ENCODE measurements around the gene IKZF3. TPM values are rescaled to one million over a fixed set of nuclear protein-coding genes. Genes with fewer than 3 reads are reported as not detected.

IKZF3 gene
- polyA plus RNA-seq, 1 donor (not counting 4 experiments of a cell fraction or from before 2014, with no cell fraction given), result not detected

DNA sequence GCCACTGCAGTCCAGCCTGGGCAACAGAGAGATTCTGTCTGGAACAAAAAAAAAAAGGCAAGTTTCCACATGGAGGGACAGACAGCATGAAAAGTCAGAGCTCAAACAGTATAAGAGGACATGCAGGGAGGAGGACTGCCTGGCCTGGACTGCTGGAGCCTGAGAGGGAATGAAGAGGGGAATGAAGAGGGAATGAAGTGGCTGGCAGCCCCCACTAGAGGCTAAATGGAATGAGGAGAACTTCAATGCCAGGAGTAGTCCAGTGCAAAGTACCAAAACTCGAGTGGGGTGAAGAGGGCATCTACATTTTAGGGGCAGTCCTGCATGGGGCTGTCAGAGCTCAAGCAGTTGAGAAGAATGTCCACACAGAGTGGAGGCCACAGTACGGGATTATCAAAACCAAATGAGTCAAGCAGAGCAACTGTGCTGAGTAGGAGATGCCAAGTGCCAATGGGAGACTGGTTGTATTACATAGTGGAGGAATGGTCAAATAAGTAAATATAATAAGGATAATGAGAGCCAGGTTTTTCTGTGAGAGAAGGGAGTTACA, 22.9 kb downstream of the IKZF3 start:
- Histone ChIP-seq H3K27ac (ENCODE audit: control insufficient read depth, insufficient read depth, low read length) (no peak overlapping the region), H3K9ac (ENCODE audit: control insufficient read depth, extremely low read depth, insufficient read depth, low read length) (no peak overlapping the region), H3K36me3 (ENCODE audit: control insufficient read depth in 2 of 2, extremely low read depth in 1 of 2, insufficient read depth in 2 of 2, low read length in 2 of 2) (no peaks in the 10 kb centered on the region), H3K4me1 (ENCODE audit: control insufficient read depth, extremely low read depth, insufficient read depth, low read length) (no peaks in the 10 kb centered on the region), H3K27me3 (ENCODE audit: control insufficient read depth, extremely low read depth, insufficient read depth, low read length) (peaks cover 17% of the 10 kb centered on the region), H3K9me3 (ENCODE audit: control insufficient read depth, low read depth, low read length) (no peaks in the 10 kb centered on the region), H4K20me1 (ENCODE audit: control insufficient read depth, extremely low read depth, insufficient read depth, low read length) (no peaks in the 10 kb centered on the region), H3K9me1 (ENCODE audit: control insufficient read depth, extremely low read depth, insufficient read depth, low read length) (no peaks in the 10 kb centered on the region), H3K79me2 (ENCODE audit: control insufficient read depth, insufficient read depth, low read length) (no peaks in the 10 kb centered on the region), H3K4me3 (ENCODE audit: control insufficient read depth in 2 of 3, extremely low read depth in 1 of 3, insufficient read depth in 2 of 3, low read depth in 1 of 3, low read length in 3 of 3) (no peak overlapping the region), H3K4me2 (ENCODE audit: control insufficient read depth, extremely low read depth, insufficient read depth, low read depth, low read length) (no peak overlapping the region), H2AFZ (ENCODE audit: control insufficient read depth, low read length) (no peak overlapping the region)
- no peak for FAIRE-seq
- TF ChIP-seq EZH2 (IDR thresholded peaks at IDR 0.05; ENCODE audit: low read length), result no peak
- TF ChIP-seq, protein P1, sequence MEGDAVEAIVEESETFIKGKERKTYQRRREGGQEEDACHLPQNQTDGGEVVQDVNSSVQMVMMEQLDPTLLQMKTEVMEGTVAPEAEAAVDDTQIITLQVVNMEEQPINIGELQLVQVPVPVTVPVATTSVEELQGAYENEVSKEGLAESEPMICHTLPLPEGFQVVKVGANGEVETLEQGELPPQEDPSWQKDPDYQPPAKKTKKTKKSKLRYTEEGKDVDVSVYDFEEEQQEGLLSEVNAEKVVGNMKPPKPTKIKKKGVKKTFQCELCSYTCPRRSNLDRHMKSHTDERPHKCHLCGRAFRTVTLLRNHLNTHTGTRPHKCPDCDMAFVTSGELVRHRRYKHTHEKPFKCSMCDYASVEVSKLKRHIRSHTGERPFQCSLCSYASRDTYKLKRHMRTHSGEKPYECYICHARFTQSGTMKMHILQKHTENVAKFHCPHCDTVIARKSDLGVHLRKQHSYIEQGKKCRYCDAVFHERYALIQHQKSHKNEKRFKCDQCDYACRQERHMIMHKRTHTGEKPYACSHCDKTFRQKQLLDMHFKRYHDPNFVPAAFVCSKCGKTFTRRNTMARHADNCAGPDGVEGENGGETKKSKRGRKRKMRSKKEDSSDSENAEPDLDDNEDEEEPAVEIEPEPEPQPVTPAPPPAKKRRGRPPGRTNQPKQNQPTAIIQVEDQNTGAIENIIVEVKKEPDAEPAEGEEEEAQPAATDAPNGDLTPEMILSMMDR (optimal IDR thresholded peaks at IDR 0.05 in 1 of 3, IDR thresholded peaks at IDR 0.05 in 1 of 3, conservative IDR thresholded peaks at IDR 0.05 in 1 of 3; ENCODE audit: extremely low read depth in 1 of 3, insufficient read depth in 2 of 3, low read length in 3 of 3), result no peak
- dilution Hi-C loops (cut with MboI; ENCODE audit: extremely low pct_ligation_motif_present, low sequenced_read_pairs), result no loop called here
- no peak for DNase-seq (ENCODE audit: low read depth, low spot score)

GRCh38 chr17:39838784-39839183, 25.3 kb downstream of the IKZF3 start:
- Histone ChIP-seq H3K4me3 (ENCODE audit: control insufficient read depth in 2 of 3, extremely low read depth in 1 of 3, insufficient read depth in 2 of 3, low read depth in 1 of 3, low read length in 3 of 3) (no peak overlapping the region), H3K4me1 (ENCODE audit: control insufficient read depth, extremely low read depth, insufficient read depth, low read length) (no peaks in the 10 kb centered on the region), H3K9me1 (ENCODE audit: control insufficient read depth, extremely low read depth, insufficient read depth, low read length) (no peaks in the 10 kb centered on the region), H3K9ac (ENCODE audit: control insufficient read depth, extremely low read depth, insufficient read depth, low read length) (no peak overlapping the region), H3K27ac (ENCODE audit: control insufficient read depth, insufficient read depth, low read length) (no peak overlapping the region), H4K20me1 (ENCODE audit: control insufficient read depth, extremely low read depth, insufficient read depth, low read length) (no peaks in the 10 kb centered on the region), H3K9me3 (ENCODE audit: control insufficient read depth, low read depth, low read length) (no peaks in the 10 kb centered on the region), H3K36me3 (ENCODE audit: control insufficient read depth in 2 of 2, extremely low read depth in 1 of 2, insufficient read depth in 2 of 2, low read length in 2 of 2) (no peaks in the 10 kb centered on the region), H3K4me2 (ENCODE audit: control insufficient read depth, extremely low read depth, insufficient read depth, low read depth, low read length) (no peak overlapping the region), H3K27me3 (ENCODE audit: control insufficient read depth, extremely low read depth, insufficient read depth, low read length) (peaks cover 11% of the 10 kb centered on the region), H3K79me2 (ENCODE audit: control insufficient read depth, insufficient read depth, low read length) (no peaks in the 10 kb centered on the region), H2AFZ (ENCODE audit: control insufficient read depth, low read length) (no peak overlapping the region)
- FAIRE-seq (no peak), DNase-seq (ENCODE audit: low read depth, low spot score) (no peak)
- dilution Hi-C loops (cut with MboI; ENCODE audit: extremely low pct_ligation_motif_present, low sequenced_read_pairs), result no loop called here
- TF ChIP-seq EZH2 (IDR thresholded peaks at IDR 0.05; ENCODE audit: low read length), result no peak
- TF ChIP-seq, protein P1 (optimal IDR thresholded peaks at IDR 0.05 in 1 of 3, IDR thresholded peaks at IDR 0.05 in 1 of 3, conservative IDR thresholded peaks at IDR 0.05 in 1 of 3; ENCODE audit: extremely low read depth in 1 of 3, insufficient read depth in 2 of 3, low read length in 3 of 3), result no peak

Data from keratinocyte (primary cell).